ENCODE data around the gene STAB2.
"Not testable (repeated sequence)": the region's sequence is repeated elsewhere in the genome, so short reads cannot be mapped to it uniquely, and the experiment has no call there.

GRCh38 chr12:103653568-103654173 lies 66.6 kb downstream of the STAB2 start:
- TF ChIP-seq CTCF, EP300 (IDR thresholded peaks at IDR 0.05): not testable (repeated sequence)

All from ovary (tissue), 3 donors.